NK-92 (cell line): ENCODE measurements around the gene PRM2.
"Not testable (repeated sequence)": the region's sequence is repeated elsewhere in the genome, so short reads cannot be mapped to it uniquely, and the experiment has no call there.

ENCODE experiments used
- DNase-seq: peaks from one replicate; lab custom pipeline; 2025; ENCODE audit not compliant: unreplicated experiment; lab: John Stamatoyannopoulos, UW

The PRM2 gene

GRCh38 chr16:11290102-11290893, 14.0 kb upstream of the PRM2 start:
- no peak for DNase-seq

- not testable (repeated sequence) for DNase-seq
Observed at GRCh38 chr16:11289696-11290095, 13.4 kb upstream of the PRM2 start.

- no peak for DNase-seq
Observed at GRCh38 chr16:11289202-11289601, 12.9 kb upstream of the PRM2 start.

GRCh38 chr16:11285842-11286241, 9.6 kb upstream of the PRM2 start:
- DNase-seq, result no peak

- no peak for DNase-seq
Observed at GRCh38 chr16:11283820-11284248, 7.6 kb upstream of the PRM2 start.

GRCh38 chr16:11280616-11281522, 4.6 kb upstream of the PRM2 start, which contains the start of gene PRM1:
Gene PRM1 (minus strand): TSS chr16:11281330. CDS start chr16:11281238, 92 bp downstream.
- no peak for DNase-seq

GRCh38 chr16:11278681-11279628, 2.7 kb upstream of the PRM2 start:
- DNase-seq, result no peak

- no peak for DNase-seq
Observed at GRCh38 chr16:11277607-11278337, 1.5 kb upstream of the PRM2 start.

- no peak for DNase-seq
Observed at GRCh38 chr16:11276896-11277593, 765 bp upstream of the PRM2 start.

- no peak for DNase-seq
Observed at GRCh38 chr16:11274964-11275363, 1.3 kb downstream of the PRM2 start.

GRCh38 chr16:11273721-11274324, 2.5 kb downstream of the PRM2 start:
- no peak for DNase-seq

- DNase-seq, result no peak
Observed at GRCh38 chr16:11272921-11273720, 3.2 kb downstream of the PRM2 start, which contains the start of gene PRM3. Gene PRM3 (minus strand): TSS chr16:11273629. CDS start chr16:11273595, 34 bp downstream.

GRCh38 chr16:11272484-11272883, 3.8 kb downstream of the PRM2 start:
- DNase-seq, result no peak

- DNase-seq, result no peak
Observed at GRCh38 chr16:11271610-11272009, 4.7 kb downstream of the PRM2 start.

- no peak for DNase-seq
Observed at GRCh38 chr16:11270602-11271162, 5.6 kb downstream of the PRM2 start.

- no peak for DNase-seq
Observed at GRCh38 chr16:11268921-11269375, 7.3 kb downstream of the PRM2 start, which contains the start of gene TNP2. Gene TNP2 (minus strand): TSS chr16:11269325. CDS start chr16:11269262, 63 bp downstream.

GRCh38 chr16:11265124-11265523, 11.2 kb downstream of the PRM2 start:
- DNase-seq, result no peak
